ENCODE results near the gene CPE. TPM values are rescaled to one million over a fixed set of nuclear protein-coding genes. Genes with fewer than 3 reads are reported as not detected.

CPE gene
- total and polyA plus RNA-seq, 10 of the 15 experiments (the other 5 are each of a cell fraction or from before 2014, with no cell fraction given): 0.05 to 0.14 TPM; not detected in 8

GRCh38 chr4:165370530-165370929 lies 8.3 kb upstream of the CPE start:
- Histone ChIP-seq H3K27me3 (replicated peaks in 1 of 2; ENCODE audit: control insufficient read depth in 2 of 2, insufficient read depth in 2 of 2, low read length in 1 of 2) (no peaks in the 10 kb centered on the region; a peak in 1 of 4 replicates), H3K4me2 (ENCODE audit: control insufficient read depth, insufficient read depth) (no peak overlapping the region), H3K4me3 (no peak overlapping the region), H3K79me2 (ENCODE audit: control insufficient read depth, insufficient read depth, low read length) (no peaks in the 10 kb centered on the region), H3K27ac (ENCODE audit: control insufficient read depth, insufficient read depth) (no peak overlapping the region), H3K36me3 (ENCODE audit: control insufficient read depth in 2 of 2, insufficient read depth in 2 of 2, low read length in 1 of 2) (no peaks in the 10 kb centered on the region), H2AFZ (ENCODE audit: control insufficient read depth, low read depth, low read length) (no peak overlapping the region), H3K9me3 (replicated peaks; ENCODE audit: control insufficient read depth, insufficient read depth, low read length) (no peaks in the 10 kb centered on the region), H4K20me1 (ENCODE audit: control insufficient read depth, insufficient read depth) (no peaks in the 10 kb centered on the region), H3K9ac (ENCODE audit: control insufficient read depth, insufficient read depth, low read length) (no peak overlapping the region), H3K4me1 (ENCODE audit: control insufficient read depth, insufficient read depth, low read length) (no peaks in the 10 kb centered on the region)
- POLR2A ChIA-PET: no interaction called here
- TF ChIP-seq CEBPZ (IDR thresholded peaks at IDR 0.05; ENCODE audit: low read depth, low read length): no peak
- no peak for TF ChIP-seq YBX1 (IDR thresholded peaks at IDR 0.05)
- no peak for TF ChIP-seq ATF3 (IDR thresholded peaks at IDR 0.05; ENCODE audit: borderline replicate concordance, extremely low read depth, low read depth, low read length)
- no peak for FAIRE-seq
- no peak for DNase-seq (ENCODE audit: low read depth, low spot score)
- CTCF ChIA-PET: no interaction called here
- intact Hi-C loops (cut with micrococcal nuclease; ENCODE audit: unreplicated experiment) (no loop called here), in situ Hi-C loops (cut with MboI) (no loop called here)
- ATAC-seq: no peak
- BruUV-seq (replicated peaks): no TSS peak
- 6% methylated on average over 1 of the region's 1 CpG for WGBS (ENCODE audit: insufficient coverage, insufficient replicate concordance, low lambda C conversion rate, missing lambda C conversion rate)
- RAD21 ChIA-PET (ENCODE audit: unreplicated experiment): no interaction called here
- SMC1A ChIA-PET (ENCODE audit: uncharacterized antibody, unreplicated experiment): no interaction called here

- DNase-seq (ENCODE audit: low read depth, low spot score) (no peak), FAIRE-seq (no peak), ATAC-seq (no peak)
- H4K20me1 ChIP-seq (ENCODE audit: control insufficient read depth, insufficient read depth): no peaks in the 10 kb centered on the region
- TF ChIP-seq ESRRA (IDR thresholded peaks at IDR 0.05; ENCODE audit: low read length) (no peak), SMC3 (IDR thresholded peaks at IDR 0.05; ENCODE audit: borderline replicate concordance, low read length) (no peak), ZBTB40 (IDR thresholded peaks at IDR 0.05; ENCODE audit: borderline replicate concordance) (no peak), KDM1A (IDR thresholded peaks at IDR 0.05; ENCODE audit: borderline replicate concordance) (no peak), TARDBP (IDR thresholded peaks at IDR 0.05; ENCODE audit: borderline replicate concordance) (no peak), JUND (IDR thresholded peaks at IDR 0.05; ENCODE audit: low read depth, low read length) (no peak), IKZF2 (IDR thresholded peaks at IDR 0.05) (no peak)
- ChIA-PET POLR2A (no interaction called here), CTCF (interaction anchor here (0.7 to 1.3 kb wide), 2 partner anchors 97 to 245 kb away, joined by 3 to 4 read pairs; no protein-coding TSS in a partner anchor), RAD21 (ENCODE audit: unreplicated experiment) (no interaction called here), SMC1A (ENCODE audit: uncharacterized antibody, unreplicated experiment) (interaction anchor here (0.7 to 0.8 kb wide), 2 partner anchors 16 to 244 kb away, joined by 3 to 4 read pairs; no protein-coding TSS in a partner anchor)
- intact Hi-C loops (cut with micrococcal nuclease; ENCODE audit: unreplicated experiment) (no loop called here), in situ Hi-C loops (cut with MboI) (no loop called here)
- no peak overlapping the region for H3K4me3 ChIP-seq
- H3K9me3 ChIP-seq (replicated peaks; ENCODE audit: control insufficient read depth, insufficient read depth, low read length): no peaks in the 10 kb centered on the region
- no TSS peak for BruUV-seq (replicated peaks)
- no peaks in the 10 kb centered on the region for H3K36me3 ChIP-seq (ENCODE audit: control insufficient read depth in 2 of 2, insufficient read depth in 2 of 2, low read length in 1 of 2)
- H3K4me2 ChIP-seq (ENCODE audit: control insufficient read depth, insufficient read depth): no peak overlapping the region
- H3K4me1 ChIP-seq (ENCODE audit: control insufficient read depth, insufficient read depth, low read length): no peaks in the 10 kb centered on the region
- H3K9ac ChIP-seq (ENCODE audit: control insufficient read depth, insufficient read depth, low read length): no peak overlapping the region
- no peak overlapping the region for H2AFZ ChIP-seq (ENCODE audit: control insufficient read depth, low read depth, low read length)
- WGBS (ENCODE audit: insufficient coverage, insufficient replicate concordance, low lambda C conversion rate, missing lambda C conversion rate): 33% methylated on average over 2 of the region's 2 CpGs
- no peaks in the 10 kb centered on the region for H3K79me2 ChIP-seq (ENCODE audit: control insufficient read depth, insufficient read depth, low read length)
- H3K27ac ChIP-seq (ENCODE audit: control insufficient read depth, insufficient read depth): no peak overlapping the region
- peaks cover 0 to 16% of the 10 kb centered on the region in 2 experiments for H3K27me3 ChIP-seq (replicated peaks in 1 of 2; ENCODE audit: control insufficient read depth in 2 of 2, insufficient read depth in 2 of 2, low read length in 1 of 2)
Measured at GRCh38 chr4:165375465-165375864, 3.3 kb upstream of the CPE start.

All from GM12878 (cell line).